ENCODE data around the gene SLC25A47. TPM values are rescaled to one million over a fixed set of nuclear protein-coding genes. Genes with fewer than 3 reads are reported as not detected.
"Not testable (repeated sequence)": the region's sequence is repeated elsewhere in the genome, so short reads cannot be mapped to it uniquely, and the experiment has no call there.

Gene SLC25A47
- total and polyA plus RNA-seq, 9 of the 15 experiments (the other 6 are each of a cell fraction or from before 2014, with no cell fraction given): 0.09 to 0.23 (median 0.22) TPM; not detected in 6

- no peaks in the 10 kb centered on the region; the same call in 2 of the 3 replicates for H3K36me3 ChIP-seq (ENCODE audit: control insufficient read depth, insufficient read depth, low read length)
- ChIA-PET POLR2A (interaction anchor here (0.8 kb wide), 1 partner anchor 88 kb away, joined by 6 read pairs; a partner anchor contains a TSS), CTCF (ENCODE audit: low intra/inter-chr PET ratio) (interaction anchor here (0.5 kb wide), 1 partner anchor 78 kb away, joined by 6 read pairs; no protein-coding TSS in a partner anchor)
- intact Hi-C loops (cut with micrococcal nuclease): no loop called here
- TF ChIP-seq BCL6 (CRISPR knock-in tag; IDR thresholded peaks at IDR 0.05): no peak
- TF ChIP-seq MEF2D (tag; conservative IDR thresholded peaks at IDR 0.05; ENCODE audit: low read depth): no peak
- TF ChIP-seq CLOCK (CRISPR knock-in tag; IDR thresholded peaks at IDR 0.05; ENCODE audit: borderline replicate concordance): no peak
- TF ChIP-seq NR1H2 (CRISPR knock-in tag; IDR thresholded peaks at IDR 0.05): no peak
- TF ChIP-seq ZNF778 (CRISPR knock-in tag; IDR thresholded peaks at IDR 0.05): no peak
- TF ChIP-seq SNRNP70 (optimal IDR thresholded peaks at IDR 0.05; ENCODE audit: low read depth, low read length): no peak
- no peak for TF ChIP-seq ZFPM2 (CRISPR knock-in tag; IDR thresholded peaks at IDR 0.05)
- TF ChIP-seq RBM25 (IDR thresholded peaks at IDR 0.05; ENCODE audit: low read depth, low read length, severe bottlenecking): no peak
- DNase-seq (ENCODE audit: extremely low read depth in 1 of 4, low spot score in 3 of 4) (no peak), FAIRE-seq (no peak), ATAC-seq (no peak)
- H4K20me1 ChIP-seq (replicated peaks; ENCODE audit: control insufficient read depth, insufficient read depth, low read length): no peaks in the 10 kb centered on the region
- no peaks in the 10 kb centered on the region for H3K9me3 ChIP-seq (replicated peaks; ENCODE audit: control insufficient read depth, insufficient read depth, low read depth, low read length)
- no peak overlapping the region for H3K27ac ChIP-seq (ENCODE audit: extremely low read depth, low read depth, low read length)
- in situ Hi-C loops (cut with MboI): no loop called here
- no peak overlapping the region for H2AFZ ChIP-seq (ENCODE audit: low read depth, low read length)
- no TSS peak for BruUV-seq (replicated peaks)
- no peak overlapping the region for H3K4me3 ChIP-seq
- H3K79me2 ChIP-seq (ENCODE audit: control insufficient read depth, insufficient read depth, low read length): no peaks in the 10 kb centered on the region
- no peaks in the 10 kb centered on the region for H3K9me1 ChIP-seq (ENCODE audit: control insufficient read depth, insufficient read depth, low read length)
- no peak overlapping the region for H3K4me2 ChIP-seq (ENCODE audit: insufficient read depth, low read length)
- H3K9ac ChIP-seq (ENCODE audit: insufficient read depth in 1 of 2, low read depth in 2 of 2, low read length in 2 of 2): peak overlapping the region in 1 of 2 experiments; percentile 52; a peak in 2 of 4 replicates
- 87% methylated on average over 4 of the region's 12 CpGs for WGBS (ENCODE audit: insufficient coverage, low coverage, missing lambda C conversion rate)
- H3K27me3 ChIP-seq (ENCODE audit: control insufficient read depth in 2 of 2, insufficient read depth in 2 of 2, low read length in 2 of 2): no peaks in the 10 kb centered on the region
- H3K4me1 ChIP-seq (replicated peaks in 1 of 2; ENCODE audit: control insufficient read depth in 2 of 2, insufficient read depth in 2 of 2, low read length in 2 of 2): peaks cover 0 to 32% of the 10 kb centered on the region in 2 experiments; a peak in 3 of 5 replicates
These were observed 35.7 kb upstream of the SLC25A47 start for GRCh38 chr14:100287202-100287997.

- H3K9me3 ChIP-seq (replicated peaks; ENCODE audit: control insufficient read depth, insufficient read depth, low read depth, low read length); H3K36me3 ChIP-seq (ENCODE audit: control insufficient read depth, insufficient read depth, low read length); H3K9me1 ChIP-seq (ENCODE audit: control insufficient read depth, insufficient read depth, low read length); H3K4me2 ChIP-seq (ENCODE audit: insufficient read depth, low read length); CTCF ChIA-PET (ENCODE audit: low intra/inter-chr PET ratio); BruUV-seq (replicated peaks); H3K4me3 ChIP-seq; DNase-seq (ENCODE audit: extremely low read depth in 1 of 4, low spot score in 3 of 4); ATAC-seq; H3K27me3 ChIP-seq (ENCODE audit: control insufficient read depth in 2 of 2, insufficient read depth in 2 of 2, low read length in 2 of 2); H4K20me1 ChIP-seq (replicated peaks; ENCODE audit: control insufficient read depth, insufficient read depth, low read length); intact Hi-C loops (cut with micrococcal nuclease); H3K79me2 ChIP-seq (ENCODE audit: control insufficient read depth, insufficient read depth, low read length); in situ Hi-C loops (cut with MboI); FAIRE-seq; H3K27ac ChIP-seq (ENCODE audit: extremely low read depth, low read depth, low read length); H2AFZ ChIP-seq (ENCODE audit: low read depth, low read length): not testable (repeated sequence)
- 75% methylated on average over 7 of the region's 8 CpGs for WGBS (ENCODE audit: insufficient coverage, low coverage, missing lambda C conversion rate)
- Histone ChIP-seq H3K9ac (ENCODE audit: insufficient read depth in 1 of 2, low read depth in 2 of 2, low read length in 2 of 2) (peak overlapping the region in 1 of 2 experiments; percentile 35; a peak in 1 of 4 replicates), H3K4me1 (replicated peaks in 1 of 2; ENCODE audit: control insufficient read depth in 2 of 2, insufficient read depth in 2 of 2, low read length in 2 of 2) (peaks cover 0 to 37% of the 10 kb centered on the region in 2 experiments; a peak in 3 of 5 replicates)
- POLR2A ChIA-PET: interaction anchor here (0.8 kb wide), 1 partner anchor 87 kb away, joined by 6 read pairs; a partner anchor contains a TSS
These were observed 35.2 kb upstream of the SLC25A47 start for GRCh38 chr14:100287998-100288295.

Measured in K562 (cell line).